SK-N-SH treated with all-trans-retinoic acid at 6 μM for 48 hours (cell line): ENCODE measurements around the gene ARHGAP10.

Experiments
- GLIS3 ChIP-seq: fragments of 250-450 bp; sonication (Bioruptor Pico); IDR thresholded peaks from 2 replicates; pipeline ENCODE4 v1.5.0; 2020; ENCODE audit warnings: mild to moderate bottlenecking, moderate library complexity
- RARB ChIP-seq: fragments of 250-450 bp; sonication (Bioruptor Pico); IDR thresholded peaks from 2 replicates; pipeline ENCODE4 v1.8.0; 2021; ENCODE audit warnings: mild to moderate bottlenecking, moderate library complexity
- TF ChIP-seq, protein P1 (sequence below): fragments of 250-450 bp; sonication (Bioruptor Pico); IDR thresholded peaks from 2 replicates; pipeline ENCODE4 v1.8.0; 2020; ENCODE audit warnings: mild to moderate bottlenecking, moderate library complexity, borderline replicate concordance
- TF ChIP-seq, protein P2 (sequence below): fragments of 250-450 bp; sonication (Bioruptor Pico); IDR thresholded peaks from 2 replicates; pipeline ENCODE4 v1.5.1; 2021; ENCODE audit warnings: mild to moderate bottlenecking, moderate library complexity

DNA sequence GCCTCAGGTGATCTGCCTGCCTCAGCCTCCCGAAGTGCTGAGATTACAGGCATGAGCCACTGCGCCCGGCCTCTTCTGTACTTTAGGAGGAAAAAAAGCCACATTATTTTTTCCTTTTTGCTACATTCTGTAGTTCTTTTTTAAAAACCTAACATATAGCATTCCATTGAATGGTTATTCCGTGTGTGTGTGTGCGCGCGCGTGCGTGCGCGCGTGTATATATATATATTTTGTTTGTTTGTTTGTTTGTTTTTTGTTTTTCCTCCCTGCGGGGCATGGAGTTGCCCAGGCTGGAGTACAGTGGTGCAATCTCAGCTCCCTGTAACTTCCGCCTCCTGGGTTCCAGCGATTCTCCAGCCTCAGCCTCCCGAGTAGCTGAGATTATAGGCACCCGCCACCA lies 59.5 kb downstream of the ARHGAP10 start:
- TF ChIP-seq, protein P1, sequence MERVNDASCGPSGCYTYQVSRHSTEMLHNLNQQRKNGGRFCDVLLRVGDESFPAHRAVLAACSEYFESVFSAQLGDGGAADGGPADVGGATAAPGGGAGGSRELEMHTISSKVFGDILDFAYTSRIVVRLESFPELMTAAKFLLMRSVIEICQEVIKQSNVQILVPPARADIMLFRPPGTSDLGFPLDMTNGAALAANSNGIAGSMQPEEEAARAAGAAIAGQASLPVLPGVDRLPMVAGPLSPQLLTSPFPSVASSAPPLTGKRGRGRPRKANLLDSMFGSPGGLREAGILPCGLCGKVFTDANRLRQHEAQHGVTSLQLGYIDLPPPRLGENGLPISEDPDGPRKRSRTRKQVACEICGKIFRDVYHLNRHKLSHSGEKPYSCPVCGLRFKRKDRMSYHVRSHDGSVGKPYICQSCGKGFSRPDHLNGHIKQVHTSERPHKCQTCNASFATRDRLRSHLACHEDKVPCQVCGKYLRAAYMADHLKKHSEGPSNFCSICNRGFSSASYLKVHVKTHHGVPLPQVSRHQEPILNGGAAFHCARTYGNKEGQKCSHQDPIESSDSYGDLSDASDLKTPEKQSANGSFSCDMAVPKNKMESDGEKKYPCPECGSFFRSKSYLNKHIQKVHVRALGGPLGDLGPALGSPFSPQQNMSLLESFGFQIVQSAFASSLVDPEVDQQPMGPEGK (CRISPR knock-in tag) = no peak
- TF ChIP-seq, protein P2, sequence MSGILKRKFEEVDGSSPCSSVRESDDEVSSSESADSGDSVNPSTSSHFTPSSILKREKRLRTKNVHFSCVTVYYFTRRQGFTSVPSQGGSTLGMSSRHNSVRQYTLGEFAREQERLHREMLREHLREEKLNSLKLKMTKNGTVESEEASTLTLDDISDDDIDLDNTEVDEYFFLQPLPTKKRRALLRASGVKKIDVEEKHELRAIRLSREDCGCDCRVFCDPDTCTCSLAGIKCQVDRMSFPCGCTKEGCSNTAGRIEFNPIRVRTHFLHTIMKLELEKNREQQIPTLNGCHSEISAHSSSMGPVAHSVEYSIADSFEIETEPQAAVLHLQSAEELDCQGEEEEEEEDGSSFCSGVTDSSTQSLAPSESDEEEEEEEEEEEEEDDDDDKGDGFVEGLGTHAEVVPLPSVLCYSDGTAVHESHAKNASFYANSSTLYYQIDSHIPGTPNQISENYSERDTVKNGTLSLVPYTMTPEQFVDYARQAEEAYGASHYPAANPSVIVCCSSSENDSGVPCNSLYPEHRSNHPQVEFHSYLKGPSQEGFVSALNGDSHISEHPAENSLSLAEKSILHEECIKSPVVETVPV (CRISPR knock-in tag) = no peak
- TF ChIP-seq RARB = no peak
- TF ChIP-seq GLIS3 = no peak
